HG03565 (cell line): ENCODE results near the gene CCT7.

Source experiments
- ATAC-seq: cut with Tn5 transposase; IDR thresholded peaks from one replicate; pipeline ENCODE4 v1.9.1; 2021; ENCODE audit warnings: mild to moderate bottlenecking, moderate library complexity; ENCODE audit not compliant: unreplicated experiment

The CCT7 gene

DNA sequence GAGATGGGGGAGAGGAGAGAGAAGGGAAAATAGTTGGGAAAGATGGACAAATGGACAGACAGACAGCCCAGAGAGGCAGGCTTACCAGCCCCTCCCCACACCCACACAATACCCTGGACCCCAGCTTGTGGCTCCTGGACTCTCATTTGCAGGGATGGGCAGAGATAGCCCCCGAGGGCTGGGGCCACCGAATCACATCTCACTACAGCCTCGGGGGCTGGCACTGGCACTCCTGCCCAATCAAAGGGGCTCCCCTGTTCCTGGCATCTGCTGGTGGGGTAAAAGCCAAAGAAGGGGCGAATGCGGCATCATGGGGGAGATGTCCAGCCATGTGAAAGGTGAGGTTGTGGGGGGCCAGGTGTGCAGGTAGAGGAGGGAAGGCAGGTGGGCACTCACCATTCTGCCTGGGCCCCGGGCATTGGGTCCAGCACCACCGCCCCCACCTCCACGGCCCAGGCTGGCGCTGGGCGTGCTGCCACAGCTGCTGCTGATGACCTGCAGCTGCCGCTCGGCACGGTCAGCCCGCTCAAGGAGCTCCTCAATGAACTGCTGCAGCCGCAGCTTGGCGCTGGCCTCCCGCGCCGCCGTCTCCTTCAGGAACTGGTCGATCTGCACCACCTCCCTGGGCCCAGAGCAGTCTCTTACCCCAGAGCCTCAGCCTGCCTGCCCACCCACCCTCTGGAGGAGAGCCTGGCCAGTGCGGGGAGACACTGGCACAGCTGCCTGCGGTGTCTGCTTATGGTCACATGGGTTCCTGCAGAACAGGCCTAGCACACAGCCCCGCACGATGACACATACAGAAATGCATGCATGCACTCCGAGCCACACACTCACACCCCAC, 32.2 kb downstream of the CCT7 start:
- no peak for ATAC-seq

DNA sequence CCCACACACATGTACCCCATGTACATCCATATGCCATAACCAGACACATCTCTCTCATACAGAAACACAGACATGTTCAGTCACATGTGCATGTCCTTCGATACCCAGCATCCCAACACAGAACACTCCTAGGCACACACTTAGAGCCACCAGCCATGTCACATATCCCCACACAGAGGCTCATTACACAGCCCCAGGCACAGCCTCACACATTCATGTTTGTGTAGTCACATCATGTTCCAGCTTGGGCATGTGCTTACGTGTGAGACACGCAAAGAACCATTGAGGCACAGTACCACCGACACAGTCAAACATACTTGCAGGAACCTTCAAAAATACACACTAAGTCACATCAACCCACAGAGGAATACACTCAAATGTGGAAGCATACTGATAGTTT, 32.9 kb downstream of the CCT7 start:
- ATAC-seq = no peak

DNA sequence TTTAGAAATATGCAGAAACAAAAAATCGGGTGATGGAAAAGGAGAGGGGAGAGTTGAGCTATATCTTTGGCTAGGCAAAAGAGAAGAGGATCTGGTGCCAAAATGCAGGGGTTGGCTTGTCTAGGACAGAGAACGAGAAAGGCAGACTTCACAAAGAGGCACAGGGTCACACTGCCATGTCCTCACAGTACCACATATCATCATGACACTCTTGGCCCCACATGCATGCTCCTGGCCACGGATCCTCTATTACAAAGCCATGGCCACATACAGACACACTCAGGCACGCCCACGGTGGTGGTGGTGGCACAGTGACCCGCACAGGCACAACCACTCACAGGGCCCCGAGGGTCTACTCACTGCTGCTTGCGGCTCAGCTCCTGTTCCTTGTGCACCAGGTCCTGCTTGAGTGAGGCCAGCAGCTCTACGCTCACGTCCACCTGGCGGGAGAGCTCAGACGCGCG, 34.3 kb downstream of the CCT7 start:
- ATAC-seq = no peak

DNA sequence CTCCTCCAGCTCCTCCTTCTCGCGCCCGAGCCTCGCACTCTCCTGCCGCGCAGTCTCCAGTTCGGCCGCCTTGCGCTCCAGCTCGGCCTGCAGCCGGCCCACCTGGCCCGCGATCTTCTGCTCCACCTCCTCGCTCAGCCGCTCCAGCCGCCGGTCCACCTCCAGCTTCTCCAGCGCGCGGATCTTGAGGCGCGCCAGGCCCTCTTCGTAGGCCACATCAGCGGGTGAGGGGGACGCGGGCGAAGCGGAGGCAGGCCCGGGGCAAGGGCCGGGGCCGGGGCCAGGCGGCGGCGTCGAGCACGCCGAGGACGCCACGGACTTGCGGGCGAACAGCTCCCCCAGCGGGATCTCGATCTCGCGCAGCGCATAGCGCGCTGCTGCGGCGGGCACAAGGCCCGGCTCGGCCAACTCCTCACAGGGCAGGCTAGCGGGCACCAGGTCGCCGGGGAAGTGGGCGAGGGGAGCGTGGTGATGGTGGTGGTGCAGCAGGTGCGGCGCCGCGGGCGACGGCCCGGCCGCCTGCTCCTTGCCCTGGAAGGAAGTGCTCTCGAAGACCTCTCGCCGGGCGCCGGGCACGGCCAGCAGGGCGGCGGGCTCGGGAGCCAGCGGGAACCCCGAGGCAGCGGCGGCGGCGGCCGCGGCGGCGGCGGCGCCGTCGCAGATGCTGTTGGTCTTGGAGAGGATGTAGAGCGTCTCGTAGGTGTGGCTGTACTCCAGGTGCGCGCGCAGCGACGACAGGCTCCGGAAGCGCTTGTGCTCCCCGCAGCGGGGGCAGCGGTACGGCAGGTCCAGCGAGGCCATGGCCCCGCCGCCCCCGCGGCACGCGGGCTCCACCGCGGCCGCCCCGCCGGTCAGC, 35.0 kb downstream of the CCT7 start:
- peak; percentile 75 for ATAC-seq

DNA sequence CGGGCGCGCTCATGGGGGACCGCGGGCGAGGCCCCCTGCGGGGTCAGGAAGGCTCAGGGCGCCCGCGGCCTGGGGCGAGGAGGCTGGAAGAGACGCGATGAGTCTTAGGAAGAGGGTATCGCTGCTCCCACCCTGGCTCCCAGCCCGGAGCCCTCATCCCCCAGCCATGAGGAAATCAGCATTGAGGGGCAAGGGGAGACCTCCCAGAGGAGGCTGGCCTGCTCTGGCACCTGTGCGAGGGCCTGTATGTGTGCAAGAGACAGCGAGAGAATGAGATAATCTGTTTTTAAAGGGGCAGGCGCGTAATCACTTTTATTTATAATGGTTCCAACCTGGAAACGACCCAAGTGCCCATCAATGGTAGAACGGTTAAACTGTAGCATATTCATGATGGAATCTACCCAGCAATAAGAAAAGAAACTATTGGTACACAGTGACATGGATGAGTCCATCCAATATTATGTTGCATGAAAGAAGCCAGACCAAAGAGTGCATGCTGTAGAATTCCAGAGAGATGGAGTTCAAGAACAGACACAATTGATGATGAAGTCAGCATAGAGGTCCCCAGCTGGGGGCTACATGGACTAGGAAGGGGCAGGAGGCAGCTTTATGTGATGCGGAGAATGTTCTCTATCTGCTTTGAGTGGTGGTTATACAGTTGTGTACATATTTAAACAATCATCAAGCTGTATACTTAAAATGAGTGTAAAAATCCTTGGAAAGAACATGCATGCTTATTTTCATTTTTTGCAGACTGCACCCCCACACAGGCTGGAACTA, 35.8 kb downstream of the CCT7 start:
- ATAC-seq = no peak

DNA sequence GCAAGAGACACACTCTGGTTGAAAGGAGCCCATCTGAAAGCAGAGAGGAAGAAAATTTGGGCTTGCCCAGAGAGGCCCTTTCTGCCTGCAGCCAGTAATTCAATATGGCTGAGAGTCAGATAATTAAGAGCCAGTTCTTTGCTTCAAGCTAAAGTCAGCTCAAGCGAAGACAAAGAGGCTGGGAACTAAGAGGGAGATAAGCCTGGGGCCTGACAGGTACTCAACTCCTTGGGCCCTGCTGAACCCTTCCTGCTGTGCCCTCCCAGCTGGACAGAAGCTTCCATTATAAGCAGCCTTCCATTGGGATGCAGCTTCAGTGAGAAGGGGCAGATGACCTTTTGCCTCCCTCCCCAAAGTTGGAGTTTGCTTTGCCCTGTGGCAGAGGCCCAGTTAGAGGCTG, 38.2 kb downstream of the CCT7 start:
- no peak for ATAC-seq

DNA sequence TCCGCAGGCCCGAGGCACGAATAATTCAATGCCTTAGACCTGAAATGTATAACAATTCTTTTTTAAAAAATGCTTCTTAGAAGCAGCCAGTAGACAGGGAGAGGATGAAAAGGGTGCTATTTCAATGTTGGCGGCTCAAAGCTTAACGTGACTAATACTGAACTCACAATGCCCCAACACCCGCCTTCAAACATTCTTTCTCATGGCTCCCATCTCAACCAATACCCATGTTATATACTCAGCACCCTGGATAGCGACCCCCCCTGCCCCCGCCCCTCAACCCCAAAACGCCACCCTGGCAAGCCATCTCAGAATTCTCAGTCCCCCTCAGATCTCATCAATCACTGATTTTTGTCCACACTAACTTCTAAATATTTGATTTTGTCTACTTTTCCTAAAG, 45.7 kb downstream of the CCT7 start:
- ATAC-seq = no peak

DNA sequence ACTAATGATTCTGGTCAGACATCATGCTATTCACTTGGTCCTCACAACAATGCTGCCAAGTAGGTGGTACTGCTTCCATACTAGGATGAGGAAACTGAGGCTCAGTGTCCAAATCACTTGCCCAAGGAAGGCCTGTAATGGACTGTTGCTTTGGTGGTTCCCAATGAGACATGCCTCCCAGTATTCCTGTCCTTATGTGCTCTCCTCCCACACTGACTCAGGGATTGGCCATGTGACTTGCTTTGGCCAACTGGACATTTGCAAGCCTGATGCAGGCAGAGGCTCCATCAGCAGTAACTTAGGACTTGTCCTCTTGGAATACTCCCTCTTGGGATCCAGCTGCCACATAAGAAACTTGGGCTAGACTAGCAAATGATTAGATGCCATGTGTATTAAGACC, 47.1 kb downstream of the CCT7 start:
- ATAC-seq = no peak

DNA sequence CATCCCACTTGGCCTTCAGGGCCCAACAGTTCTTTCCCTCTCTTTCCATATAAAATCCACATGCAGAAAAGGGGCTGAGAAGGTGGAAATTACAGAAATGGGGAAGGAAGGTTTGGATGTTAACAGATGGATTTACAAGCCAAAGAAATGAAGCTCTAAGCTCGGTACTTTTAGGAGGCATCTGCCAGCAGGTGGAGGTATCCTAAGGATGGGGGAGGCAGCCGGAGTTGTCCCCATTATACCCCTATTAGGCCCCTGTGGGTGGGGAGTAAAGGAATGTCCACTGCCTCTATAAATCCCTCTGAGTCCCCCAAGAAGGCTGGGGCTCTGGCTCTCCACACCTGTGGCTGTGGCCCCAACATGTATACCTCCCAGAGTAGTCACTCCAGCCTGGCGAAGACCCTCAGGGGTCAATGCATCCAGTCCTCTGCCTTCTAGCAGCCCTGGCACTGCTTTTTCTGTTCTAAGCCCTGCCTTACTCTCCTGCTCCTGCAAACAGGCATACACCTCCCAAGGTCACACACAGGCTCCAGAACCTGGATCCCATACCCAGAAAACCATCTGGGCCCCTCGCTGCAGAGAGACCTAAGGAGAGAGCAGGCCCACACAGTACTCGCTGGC, 48.9 kb downstream of the CCT7 start:
- no peak for ATAC-seq

DNA sequence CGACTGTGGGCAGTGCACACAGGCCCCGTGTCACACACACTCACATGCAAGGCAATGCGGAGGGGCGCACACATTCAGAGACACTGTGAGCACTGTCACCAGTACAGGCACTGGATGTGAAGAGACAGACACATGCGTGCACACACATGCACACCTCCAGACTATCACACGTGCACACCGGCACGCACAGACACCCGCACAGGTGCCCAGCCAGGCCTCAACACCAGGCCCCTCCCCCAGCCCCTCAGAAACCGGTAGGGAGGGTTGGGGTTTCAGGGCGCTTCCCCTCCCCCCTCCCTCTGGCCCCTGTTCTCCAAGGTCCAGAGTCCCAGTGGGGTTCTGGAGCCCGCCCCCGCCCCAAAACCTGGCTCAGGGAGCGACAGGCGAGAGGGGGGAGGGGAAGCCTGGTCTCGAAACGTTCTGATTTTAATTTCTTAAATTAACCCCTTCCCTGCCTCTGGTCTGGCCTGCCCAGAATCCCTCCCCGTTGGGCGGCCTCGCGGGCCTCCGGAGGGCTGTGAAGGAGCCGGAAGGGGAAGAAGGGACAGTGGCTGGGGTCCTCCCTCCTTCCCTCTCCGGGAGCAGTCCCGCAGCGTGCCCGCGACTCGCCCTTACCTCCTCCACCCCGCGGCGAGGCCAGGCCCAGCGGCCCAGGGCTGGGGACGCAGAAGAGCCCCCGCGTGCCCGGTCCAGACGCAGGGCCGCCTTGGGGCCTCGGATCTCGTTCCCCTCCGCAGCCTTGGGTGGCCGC, 49.6 kb downstream of the CCT7 start:
- ATAC-seq = no peak

DNA sequence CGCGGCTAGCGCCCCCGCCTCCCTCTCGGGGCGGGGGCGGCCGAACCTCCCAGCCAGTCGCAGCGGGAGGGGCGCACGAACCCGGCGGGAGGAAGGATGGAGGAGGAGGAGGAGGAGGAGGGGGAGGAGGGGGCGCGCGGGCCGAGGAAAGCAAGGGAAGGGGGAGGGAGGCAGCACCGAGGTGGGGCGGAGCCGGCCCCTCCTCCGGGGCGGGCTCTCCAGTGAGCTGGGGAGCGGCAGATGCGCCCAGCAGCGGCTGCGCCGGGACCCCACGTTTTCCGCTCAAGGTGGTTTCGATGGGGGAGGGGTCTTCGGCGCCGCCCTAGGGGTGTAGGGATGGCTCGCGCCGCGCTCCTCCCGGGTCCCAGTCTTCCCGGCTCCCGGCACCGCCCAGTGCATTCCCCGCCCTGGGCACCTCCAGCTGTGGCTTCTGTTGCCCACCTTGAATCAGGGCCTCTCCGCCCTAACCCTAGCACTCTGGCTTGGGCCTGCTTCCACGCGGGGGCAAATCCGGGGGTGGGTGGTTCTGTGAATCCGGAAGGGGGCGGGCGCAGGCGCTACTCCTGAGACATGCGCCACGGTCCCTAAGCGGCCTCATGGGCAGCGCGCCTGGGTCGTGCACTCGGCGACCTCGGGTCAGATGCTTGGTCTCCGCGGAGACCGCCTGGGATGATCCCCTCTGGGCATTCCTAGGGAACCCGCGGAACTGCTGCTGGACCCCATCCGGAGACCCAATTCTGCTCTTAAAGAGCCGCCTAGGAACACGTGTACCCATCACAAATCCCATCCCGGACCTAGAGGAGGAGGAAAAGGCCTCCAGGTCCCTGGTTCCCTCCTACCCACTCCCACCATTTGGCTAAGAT, 50.4 kb downstream of the CCT7 start, which contains the start of gene FBXO41:
TSS of gene FBXO41 (minus strand) at position 183 of the 863 bp plus-strand sequence. CDS start 14,848 bp downstream, outside the sequence.
- peak; percentile 52 for ATAC-seq

DNA sequence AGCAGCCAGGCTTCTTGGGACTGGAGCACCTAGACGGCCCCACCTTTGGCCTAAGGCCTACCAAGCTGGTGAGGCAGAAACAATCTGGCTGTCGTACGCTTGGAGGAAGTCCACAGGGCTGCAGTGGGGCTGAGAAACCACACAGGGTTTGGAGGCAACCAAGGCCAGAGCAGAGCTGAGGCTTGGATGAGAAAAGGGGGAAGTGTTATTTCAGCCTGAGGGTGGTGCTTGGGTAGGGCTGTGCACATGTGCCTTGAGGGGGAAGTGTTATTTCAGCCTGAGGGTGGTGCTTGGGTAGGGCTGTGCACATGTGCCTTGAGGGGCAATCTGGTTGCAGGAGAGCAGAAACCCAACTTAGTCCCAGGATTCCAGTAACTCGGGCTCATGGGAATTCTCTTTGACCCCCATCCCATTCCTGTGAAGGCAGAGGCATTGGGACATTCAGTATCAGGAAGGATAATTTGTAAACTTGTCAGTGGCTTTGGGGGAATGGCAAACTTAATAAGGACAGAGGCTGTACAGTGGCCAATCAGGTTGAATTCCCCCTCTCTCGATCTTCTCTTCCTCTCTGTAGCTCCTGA, 51.1 kb downstream of the CCT7 start:
- ATAC-seq = peak; percentile 64

DNA sequence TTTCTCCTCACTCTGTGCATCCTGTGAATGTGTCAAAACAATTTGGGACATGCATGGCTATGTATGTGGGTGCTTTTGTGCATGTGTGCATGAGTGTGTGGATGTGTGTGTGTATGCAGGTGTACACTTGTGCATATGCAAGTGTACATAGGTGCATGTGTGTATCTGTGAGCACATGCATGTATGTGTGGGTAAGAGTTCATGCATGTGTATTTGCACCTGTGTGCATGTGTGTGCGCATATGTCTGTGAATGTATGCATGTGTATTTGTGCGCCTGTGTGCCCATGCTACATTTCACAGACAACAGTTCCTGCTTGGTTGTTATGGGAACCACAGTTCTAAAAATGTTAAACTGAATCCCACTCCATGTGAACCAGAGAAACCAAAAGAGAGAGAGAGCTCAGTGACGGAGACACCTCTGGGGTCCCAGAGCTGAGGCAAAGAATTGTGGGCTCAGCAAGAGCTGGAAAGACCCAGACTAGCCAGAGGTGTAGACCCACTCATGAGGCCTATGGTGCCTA, 52.1 kb downstream of the CCT7 start:
- ATAC-seq = no peak

DNA sequence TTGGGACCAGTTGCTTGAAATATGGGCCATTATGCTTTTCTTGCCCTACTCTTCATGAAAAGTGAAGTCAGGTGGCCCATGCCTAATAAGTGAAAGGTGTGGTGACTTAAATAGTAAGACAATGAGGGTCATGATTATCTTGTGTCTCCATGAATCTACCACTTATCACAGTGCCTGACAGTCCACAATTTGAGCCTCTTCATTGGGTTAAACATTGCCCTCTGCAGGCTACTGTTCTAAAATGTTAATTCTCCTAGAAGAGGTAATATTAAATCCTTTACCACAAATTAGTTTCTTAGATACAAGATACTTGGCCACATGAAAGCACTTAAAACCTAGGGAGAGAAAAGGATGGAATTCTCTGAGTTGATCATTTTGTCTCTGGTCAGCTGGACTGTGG, 55.2 kb downstream of the CCT7 start:
- no peak for ATAC-seq

DNA sequence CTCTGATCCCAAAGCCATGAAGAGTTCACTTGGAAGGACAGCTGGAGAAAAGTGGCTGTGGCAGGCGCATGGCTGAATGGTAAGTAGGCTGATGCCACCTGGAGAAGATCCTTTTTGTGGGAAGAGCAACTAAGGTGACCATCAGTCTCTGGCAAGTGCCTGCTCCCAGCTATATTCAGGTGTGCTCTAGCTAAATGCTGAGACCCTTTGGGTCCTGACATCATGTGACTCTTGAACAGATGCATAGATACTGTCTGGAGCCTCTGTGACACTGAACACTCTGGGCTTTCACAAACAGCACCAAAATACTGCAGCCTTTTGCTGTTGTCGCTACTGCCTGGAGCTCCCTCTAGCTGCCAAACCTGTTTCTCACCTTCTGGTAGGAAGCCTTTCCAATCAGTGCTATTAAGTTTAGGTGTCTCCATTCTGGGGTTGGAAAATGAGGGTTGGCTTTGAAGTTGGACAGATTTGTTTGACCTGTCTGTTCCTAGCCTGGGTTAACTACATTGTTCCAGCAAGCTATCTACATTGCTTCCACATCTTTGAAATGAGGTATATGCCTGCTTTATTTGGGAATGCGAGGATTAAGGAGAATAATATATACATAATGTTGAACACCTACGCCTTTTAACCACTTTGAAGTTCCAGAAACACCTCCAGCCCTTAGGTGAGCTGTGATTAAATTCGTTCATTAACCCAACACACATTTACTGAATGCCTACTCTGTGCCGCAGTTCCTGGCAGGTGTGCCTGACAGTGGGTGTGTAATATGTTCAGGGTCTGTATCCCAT, 56.1 kb downstream of the CCT7 start:
- ATAC-seq = no peak

DNA sequence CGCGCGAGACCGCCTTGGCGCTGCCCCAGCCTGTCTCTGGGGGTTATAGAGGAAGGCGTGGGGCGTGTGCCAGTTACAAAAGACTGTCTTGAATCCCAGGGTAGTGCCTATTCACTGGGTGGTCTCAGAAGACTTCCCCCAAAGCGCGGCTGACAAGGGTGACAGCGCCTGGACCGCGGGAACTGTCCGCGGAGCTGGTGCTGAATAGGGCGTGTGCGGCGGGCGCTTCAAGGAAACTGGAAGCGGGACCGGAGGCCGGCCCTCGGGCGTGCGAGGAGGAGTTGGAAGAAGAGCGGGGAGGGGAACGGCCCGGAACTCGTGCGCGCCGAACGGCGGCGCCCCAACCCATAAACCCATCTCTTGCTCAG, 57.0 kb downstream of the CCT7 start:
- no peak for ATAC-seq

DNA sequence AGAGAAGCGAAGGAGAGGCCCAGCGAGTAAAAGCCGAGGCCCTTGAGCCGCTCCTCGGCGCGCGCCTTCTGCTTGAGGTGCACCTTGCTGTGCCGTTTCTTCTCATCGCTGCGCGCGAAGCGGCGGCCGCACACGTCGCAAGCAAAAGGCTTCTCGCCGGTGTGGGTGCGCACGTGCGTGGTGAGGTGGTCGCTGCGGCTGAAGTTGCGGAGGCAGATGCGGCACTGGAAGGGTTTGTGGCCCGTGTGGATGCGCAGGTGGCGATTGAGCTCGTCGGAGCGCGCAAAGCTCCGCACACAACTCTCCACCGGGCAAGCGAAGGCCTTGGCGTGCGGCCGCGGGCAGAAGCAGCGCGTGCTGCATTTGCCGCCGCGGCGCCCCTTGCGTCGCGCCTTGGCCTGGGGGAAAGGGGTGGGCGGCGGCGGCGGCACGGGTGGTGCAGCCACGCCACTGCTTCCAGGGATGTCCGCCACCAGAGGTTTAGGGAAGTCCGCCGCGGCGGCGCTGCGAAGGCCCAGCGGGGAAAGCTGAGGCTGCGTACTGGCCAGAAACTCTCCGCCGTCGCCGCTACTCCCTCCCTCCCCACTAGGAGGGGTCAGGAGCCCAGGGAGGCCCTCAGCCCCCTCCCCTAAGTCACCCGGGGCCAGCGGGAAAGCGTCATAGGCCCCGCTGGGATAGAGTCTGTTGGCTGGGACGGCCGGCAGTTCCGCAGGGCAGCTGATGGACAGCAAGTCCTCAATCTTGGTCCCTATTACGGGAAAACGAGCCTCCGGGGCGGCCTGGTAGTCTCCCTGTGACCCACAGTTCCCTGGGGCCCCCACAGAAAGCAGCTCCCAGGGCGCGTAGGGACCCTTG, 57.6 kb downstream of the CCT7 start:
- no peak for ATAC-seq
